Stimulated activated CD8-positive, alpha-beta memory T cell treated with anti-CD3 and anti-CD28 coated beads, Interleukin-7, amount 100 ng/mL, for 48 hours (primary cell): Measurements from ENCODE around the gene CHD6.

ENCODE experiments used
- DNase-seq, 2 donors: peaks; one replicate each; pipeline ENCODE4 v3.0.0-alpha.2; 2020; ENCODE audit warnings: low read depth in 1 of 2; ENCODE audit errors: extremely low read depth in 1 of 2

The CHD6 gene

DNA sequence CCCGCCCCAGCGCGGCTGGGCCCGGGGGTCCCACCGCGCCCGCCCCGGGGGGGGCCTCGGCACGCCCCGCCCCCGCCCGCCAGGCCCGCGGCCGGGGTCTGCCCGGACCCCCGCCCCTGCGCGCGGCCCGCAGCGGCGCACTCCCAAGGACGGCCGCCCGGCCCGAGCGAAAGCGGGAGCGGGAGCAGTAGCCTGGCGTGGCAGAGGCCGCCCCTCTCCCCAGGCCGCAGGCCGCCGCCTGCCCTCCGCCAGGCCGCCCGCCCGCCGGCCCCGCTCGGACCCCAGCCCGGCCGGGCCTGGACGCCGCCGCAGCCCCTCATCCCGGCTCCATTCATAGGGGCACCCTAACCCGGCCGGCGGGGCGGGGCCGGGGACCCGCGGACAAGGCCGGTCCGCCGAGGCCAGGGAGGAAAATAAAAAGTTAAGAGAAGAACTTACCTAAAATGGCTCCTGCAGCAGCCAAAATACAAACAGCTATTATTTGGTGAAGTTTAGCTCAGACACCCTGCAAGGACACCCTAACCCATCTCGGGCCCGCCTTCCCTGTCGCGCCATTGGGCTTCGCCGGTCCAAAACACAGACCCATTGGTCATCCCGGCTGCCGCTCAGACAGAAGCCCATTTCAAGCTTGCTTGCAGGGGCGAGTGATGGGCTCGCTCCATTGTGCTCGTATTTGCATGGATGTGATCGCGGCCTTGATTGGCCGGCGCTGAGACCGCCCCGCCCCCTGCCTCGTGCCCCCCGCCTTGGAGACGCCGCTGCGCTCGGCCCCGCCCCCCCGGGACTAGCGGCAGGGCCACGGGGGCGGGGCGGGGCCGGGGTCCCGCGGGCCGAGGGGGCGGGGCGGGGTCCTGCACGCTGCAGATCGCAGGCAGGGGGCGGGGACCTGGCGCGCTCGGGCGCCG is at the start of gene CHD6:
TSS of gene CHD6 (minus strand) at position 476 of the 905 bp plus-strand sequence. CDS start 67,040 bp downstream, outside the sequence.
- peak; percentile 96 to 99 for DNase-seq

DNA sequence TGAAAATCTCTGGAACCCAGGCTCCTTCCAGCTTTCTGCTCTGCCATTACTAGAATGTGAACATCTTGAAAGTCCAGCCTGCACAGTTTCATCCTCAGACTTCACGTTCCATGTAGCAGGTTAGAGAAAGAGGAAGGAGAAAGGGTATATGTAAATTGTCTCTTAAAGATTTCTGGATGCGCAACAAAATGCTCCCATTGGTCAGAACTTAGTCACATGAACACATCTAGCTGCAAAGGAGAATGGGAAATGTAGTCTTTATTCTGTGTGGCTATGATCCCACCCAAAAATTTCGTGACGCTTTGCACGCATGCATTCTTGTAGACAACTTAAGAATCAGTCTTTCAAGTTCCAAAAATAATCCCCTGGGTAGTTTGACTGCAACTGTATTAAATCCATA is 46.4 kb upstream of the CHD6 start:
- DNase-seq, result no peak

DNA sequence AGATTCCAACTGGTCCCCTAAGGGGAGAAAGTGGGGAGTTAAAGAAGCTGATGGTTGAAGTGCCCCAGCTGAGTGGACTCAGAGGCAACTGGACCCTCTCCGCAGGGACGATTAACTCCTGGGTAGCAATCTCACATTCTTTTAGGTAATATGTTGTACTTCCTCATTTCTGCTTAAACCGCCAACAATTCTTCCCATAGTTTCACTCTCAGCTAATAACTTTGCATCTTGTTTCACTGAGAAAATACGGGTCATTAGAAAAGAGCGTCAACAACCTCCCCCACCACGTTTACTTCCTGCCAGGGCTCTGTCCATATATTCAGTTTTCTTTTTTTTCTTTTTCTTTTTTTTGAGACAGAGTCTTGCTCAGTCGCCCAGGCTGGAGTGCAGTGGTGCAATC is 39.5 kb upstream of the CHD6 start:
- DNase-seq, result no peak

DNA sequence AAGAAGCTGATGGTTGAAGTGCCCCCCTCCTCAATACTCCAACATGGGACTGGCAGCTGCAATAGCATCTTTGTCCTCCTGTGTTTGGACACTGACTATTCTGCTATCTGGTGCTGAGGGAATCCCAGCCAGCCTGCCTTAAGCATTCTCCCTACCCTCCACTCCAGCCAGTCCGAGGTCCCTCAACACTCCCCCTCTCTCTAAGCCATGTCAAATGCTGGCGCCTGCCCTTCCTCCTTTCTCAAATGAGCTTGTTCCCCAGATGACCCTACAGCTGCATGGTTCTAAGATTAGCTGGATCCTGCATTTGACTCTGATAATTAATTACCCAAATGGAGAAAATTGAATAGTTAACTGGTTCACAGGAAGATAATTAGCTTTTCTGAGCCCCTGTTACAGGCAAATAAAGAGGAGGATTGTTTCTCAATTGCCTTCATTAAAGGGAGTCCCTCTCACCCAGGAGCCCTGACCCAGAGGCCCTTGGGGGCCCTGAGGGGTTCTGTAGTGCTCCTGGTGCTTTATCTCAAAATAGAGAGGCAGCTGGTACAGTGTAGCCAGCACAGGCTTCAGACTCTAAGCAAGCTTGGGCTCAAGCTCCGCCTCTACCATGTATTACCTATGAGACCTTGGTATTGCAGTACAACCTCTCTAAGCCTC is 37.9 kb upstream of the CHD6 start:
- DNase-seq, result no peak

DNA sequence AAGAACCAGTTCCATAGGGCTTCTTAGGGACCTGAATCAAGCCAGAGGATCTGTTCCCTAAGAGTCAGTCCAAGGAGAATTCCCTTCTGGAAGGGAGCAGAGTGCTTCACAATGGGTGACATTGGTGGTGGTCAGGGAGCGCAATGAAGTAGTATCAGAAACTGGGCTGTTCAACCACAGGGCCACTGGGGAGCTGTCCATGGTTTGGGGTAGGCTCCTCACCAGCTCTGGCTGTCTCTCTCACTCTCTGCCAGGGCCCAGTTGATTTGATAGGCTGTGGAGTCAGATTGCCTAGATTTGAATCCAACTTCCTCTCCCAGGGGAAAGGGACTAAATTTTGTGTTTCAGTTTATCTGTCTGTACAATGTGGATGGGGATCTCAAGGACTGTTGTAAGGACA is 36.7 kb upstream of the CHD6 start:
- no peak for DNase-seq

GRCh38 chr20:41654292-41654691 is 36.1 kb upstream of the CHD6 start:
- DNase-seq, result no peak

DNA sequence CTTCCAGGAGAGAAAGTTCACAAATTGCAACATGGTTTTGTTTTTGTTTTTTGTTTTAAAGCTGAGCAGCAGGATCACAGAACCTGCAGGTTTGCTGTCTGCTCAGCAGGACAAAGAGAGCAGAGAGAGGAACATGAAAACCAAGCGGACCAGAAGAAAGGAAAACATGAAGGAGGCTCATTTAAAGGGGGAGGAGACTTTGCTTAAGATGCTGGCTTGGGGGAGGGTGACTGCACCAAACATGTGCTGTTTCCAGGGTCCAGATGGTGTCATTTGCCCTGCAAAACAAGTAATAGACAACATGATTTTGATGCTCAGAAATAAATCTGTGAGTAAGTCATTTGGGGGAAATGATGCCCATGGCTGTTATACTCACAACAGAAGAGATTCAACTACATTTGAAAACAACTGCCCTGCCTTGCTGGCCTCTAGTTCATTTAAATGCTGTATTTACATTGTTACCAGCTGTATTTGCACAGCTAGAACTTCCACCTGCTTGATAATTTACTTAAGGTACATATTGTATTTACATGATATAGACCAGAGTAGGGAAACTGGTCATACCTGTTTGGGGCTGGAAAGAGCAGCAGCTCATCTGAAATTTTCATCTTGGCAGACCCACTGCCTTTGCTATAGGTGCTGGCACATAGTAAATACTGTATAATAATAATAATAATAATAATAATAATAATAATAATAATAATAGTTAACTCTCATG is 32.2 kb upstream of the CHD6 start:
- no peak for DNase-seq

GRCh38 chr20:41649489-41649888 is 31.3 kb upstream of the CHD6 start:
- DNase-seq, result no peak

DNA sequence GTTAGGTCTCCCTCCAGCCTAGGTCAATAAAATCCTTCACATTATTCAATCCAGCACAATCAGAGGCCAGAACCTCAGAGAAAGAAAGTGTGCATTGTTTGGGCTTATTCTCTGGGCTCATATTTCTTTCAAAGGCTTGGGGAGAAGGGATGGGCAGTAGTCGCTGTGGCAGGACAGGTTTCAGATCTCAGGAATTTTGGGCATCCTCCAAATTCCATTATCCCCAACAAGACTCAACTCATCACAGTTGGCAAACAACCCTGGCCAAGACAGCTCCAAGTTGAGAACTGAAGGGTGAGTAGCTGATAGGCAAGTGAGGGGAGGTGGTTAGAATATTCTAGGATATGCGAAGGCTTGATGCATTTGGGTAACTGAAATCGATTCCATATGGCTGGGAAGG is 27.2 kb upstream of the CHD6 start:
- DNase-seq, result no peak

- DNase-seq, result no peak
Observed at GRCh38 chr20:41643504-41643938, 25.3 kb upstream of the CHD6 start.

DNA sequence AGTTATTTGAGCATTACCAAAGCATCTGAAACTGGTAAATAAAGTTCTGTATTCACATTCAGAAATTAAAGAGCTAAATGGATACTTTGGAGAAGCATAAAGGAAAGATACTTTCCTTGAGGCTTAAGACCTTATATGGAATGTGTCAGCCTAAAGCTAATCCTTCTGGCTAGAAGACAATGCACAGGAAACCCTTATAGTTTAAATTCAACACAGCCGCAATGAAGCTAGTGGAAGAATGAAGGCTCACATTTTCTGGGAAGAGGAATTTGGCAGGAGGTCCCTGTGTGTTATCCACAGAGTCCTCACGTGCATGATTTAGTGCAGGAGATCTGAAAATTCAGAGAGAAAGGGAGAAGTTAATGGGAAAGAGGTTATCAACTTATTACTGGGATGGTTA is 21.5 kb upstream of the CHD6 start:
- DNase-seq, result no peak

- no peak for DNase-seq
Observed at GRCh38 chr20:41638456-41638855, 20.3 kb upstream of the CHD6 start.

GRCh38 chr20:41635158-41635557 is 17.0 kb upstream of the CHD6 start:
- no peak for DNase-seq

DNA sequence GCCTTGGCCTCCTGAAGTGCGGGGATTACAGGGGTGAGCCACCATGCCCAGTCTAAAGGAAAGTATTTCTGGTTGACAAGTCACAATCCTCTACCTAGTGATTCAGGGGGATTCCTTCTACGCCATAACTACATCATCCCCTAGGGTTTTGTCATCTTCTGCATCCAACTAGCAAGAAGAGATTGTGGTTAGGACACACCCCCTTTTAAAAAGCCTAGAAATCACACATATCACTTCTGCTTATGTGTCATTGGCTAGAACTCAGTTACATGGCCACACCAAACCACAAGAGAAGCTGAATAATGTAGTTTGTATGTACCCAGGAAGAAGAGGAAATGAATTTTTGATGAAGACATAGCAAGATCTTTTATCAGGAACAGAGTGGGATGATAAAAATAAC is 14.7 kb upstream of the CHD6 start:
- DNase-seq, result no peak

DNA sequence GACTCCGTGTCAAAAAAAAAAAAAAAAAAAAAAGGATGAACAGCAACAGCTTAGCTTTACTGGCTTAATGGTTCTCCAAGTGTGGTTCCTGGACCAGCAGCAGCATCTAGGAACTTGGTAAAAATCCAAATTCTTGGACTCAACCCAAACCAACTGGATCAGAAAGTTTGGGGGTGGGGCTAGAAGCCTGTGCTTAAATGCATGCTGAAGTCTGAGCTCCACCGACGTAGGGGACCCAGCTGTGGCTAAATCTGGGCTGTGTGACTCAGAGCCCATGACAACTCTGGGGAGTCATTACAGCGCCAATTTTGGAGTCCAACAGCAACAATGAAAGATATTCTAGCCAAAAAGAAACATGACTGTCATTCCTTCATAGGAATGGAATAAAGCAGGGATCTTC is 13.6 kb upstream of the CHD6 start:
- no peak for DNase-seq

DNA sequence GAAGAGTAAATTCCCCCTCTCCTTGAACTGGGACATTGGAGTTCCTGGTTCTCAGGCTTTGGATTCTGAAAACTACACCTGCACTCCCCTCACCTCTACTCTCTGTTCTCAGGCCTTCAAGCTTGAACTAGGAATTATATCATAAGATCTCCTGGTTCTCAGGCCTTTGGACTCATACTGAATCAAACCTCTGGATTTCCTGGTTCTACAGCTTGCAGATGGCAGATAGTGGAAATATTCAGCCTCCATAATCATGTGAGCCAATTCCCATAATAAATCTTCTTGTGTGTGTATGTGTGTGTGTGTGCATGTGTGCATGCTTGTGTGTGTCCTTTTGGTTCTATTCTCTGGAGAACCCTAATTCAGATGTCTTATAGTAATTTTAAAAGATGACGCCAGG is 12.7 kb upstream of the CHD6 start:
- DNase-seq, result no peak

DNA sequence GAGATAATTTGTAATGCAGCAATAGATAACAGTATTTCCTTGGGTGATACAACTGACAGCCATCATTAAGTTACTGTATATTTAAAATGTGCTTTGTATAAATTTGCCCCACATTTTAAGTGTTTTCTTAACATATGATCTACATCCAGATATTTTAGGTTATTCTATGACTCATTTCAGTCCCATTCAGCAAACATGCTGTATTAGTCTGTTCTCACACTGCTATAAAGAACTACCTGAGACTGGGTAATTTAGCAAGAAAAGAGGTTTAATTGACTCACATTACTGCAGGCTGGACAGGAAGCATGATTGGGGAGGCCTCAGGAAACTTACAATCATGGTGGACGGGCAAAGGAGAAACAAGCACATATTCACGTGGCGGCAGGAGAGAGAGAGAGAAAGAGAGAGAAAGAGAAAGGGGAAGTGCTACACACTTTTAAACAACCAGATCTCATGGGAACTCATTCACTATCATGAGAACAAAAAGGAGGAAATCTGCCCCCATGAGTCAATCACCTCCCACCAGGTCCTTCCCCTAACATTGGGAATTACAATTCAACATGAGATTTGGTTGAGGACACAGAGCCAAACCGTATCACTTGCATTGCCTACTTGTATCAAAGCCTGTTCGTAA is 9.6 kb upstream of the CHD6 start:
- no peak for DNase-seq

- no peak for DNase-seq
Observed at GRCh38 chr20:41627001-41627495, 8.9 kb upstream of the CHD6 start.

GRCh38 chr20:41623625-41624375 is 5.6 kb upstream of the CHD6 start:
- DNase-seq, result no peak

GRCh38 chr20:41622584-41622983 is 4.4 kb upstream of the CHD6 start:
- no peak for DNase-seq
